ENCODE measurements around the gene PLA2G15.

PLA2G15 gene

DNA sequence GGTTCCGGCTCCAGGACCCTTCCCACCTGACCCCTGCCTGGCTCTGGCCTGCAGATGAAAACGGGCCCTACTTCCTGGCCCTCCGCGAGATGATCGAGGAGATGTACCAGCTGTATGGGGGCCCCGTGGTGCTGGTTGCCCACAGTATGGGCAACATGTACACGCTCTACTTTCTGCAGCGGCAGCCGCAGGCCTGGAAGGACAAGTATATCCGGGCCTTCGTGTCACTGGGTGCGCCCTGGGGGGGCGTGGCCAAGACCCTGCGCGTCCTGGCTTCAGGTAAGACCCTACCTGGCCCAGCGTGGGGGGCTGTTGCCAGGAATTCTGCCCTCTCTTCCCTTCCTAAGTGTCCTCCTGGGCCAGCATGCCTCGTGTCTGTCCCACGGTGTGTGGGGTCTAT lies 10.5 kb downstream of the PLA2G15 start:
- no peak for DNase-seq (ENCODE audit: low read depth)

- no peak for DNase-seq (ENCODE audit: low read depth)
Observed at GRCh38 chr16:68257251-68257905, 12.2 kb downstream of the PLA2G15 start.

DNA sequence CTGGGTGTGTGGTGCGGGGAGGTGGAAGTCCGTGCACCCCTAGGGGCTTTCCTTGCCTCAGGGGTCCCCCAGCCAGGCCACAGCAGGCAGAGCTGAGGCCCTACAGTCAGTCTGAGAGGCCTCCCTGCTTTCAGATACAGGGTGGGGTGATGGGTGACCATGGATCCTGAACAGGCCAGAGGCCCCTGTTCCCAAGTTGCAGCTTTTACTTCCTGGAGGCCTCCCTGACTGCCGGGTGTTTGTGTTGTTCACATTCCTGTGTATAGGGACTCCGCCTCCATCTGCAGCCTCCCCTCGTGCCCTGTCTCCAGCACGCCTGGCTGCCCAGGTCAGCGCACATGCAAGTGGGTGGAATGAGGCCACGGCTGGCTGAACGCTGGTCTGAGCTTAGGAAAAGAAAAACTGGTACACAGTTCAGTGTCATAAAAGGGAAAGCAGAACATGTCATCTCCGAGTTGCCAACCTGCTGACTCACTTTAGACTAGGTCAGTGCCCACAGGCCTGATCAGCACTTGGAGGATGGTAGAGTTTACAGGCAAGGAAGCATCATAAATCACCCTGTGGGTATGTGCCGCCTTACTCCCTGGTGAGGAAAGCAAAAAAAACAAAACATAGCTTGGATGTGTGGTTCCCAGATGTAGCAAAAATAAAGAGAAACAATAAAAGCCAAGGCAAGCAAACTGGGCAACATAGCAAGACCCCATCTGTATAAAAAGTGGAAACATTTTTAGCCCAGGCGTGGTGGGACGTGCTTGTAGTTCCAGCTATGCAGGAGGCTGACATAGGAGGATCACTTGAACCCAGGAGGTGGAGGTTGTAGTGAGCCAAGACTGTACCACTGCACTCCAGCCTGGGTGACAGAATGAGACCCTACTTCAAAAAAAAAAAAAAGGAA lies 13.0 kb downstream of the PLA2G15 start:
- DNase-seq (ENCODE audit: low read depth), result no peak

DNA sequence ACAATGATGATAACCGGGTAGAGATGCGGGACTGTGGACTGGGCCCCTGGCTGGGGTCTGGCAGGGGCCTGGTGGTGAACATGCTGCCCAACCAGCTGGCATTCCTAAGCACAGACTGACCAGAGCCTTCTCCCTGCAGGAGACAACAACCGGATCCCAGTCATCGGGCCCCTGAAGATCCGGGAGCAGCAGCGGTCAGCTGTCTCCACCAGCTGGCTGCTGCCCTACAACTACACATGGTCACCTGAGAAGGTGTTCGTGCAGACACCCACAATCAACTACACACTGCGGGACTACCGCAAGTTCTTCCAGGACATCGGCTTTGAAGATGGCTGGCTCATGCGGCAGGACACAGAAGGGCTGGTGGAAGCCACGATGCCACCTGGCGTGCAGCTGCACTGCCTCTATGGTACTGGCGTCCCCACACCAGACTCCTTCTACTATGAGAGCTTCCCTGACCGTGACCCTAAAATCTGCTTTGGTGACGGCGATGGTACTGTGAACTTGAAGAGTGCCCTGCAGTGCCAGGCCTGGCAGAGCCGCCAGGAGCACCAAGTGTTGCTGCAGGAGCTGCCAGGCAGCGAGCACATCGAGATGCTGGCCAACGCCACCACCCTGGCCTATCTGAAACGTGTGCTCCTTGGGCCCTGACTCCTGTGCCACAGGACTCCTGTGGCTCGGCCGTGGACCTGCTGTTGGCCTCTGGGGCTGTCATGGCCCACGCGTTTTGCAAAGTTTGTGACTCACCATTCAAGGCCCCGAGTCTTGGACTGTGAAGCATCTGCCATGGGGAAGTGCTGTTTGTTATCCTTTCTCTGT lies 14.0 kb downstream of the PLA2G15 start:
- DNase-seq (ENCODE audit: low read depth), result no peak

- DNase-seq (ENCODE audit: low read depth), result no peak
Observed at GRCh38 chr16:68263559-68264127, 18.5 kb downstream of the PLA2G15 start.

DNA sequence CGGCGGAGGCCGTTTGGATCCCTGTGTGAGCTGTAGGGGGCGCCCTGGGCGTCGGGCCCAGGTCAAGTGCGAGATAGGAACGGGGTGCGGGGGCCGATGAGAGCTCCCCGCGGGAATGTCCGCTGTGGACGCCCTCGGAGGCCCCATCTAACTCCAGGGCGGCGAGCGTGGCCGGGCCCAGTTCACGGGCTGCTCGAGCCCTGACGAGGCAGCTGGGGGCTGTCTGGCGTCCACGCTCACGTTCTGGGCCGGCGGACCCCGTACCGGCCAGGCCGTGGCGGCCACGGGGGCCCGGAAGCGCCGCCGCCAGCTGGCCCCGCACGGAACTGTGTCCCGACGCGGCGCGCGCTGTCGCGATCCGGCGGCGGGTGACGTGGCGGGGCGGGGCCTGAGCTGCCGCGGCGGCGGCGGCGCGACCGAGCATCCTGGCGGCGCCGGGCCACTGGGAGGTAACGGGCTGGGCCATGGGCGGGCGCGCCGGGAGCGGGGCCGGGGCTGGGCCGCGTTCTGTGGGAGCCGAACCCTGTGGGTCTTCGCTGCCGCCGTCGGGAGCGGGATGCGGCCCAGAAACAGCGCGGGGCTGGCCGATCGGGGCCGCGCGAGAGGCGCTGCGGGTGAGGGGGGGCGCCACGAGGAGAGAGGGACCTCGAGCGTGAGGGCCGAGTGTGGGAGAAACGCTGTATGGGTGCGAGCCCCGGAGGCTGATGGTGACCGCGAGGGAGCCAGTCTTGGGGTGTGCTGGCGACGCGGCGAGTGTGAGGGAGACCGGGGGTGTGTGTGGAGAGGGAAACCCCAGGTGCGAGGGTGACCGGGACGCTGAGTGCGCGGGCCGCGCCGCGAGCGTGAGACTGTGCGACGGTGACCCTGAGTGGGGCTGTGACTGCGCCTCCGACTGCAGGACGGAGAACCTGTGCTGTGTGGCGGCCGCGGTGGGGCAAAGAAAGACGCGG lies 19.2 kb downstream of the PLA2G15 start, which contains the start of gene SLC7A6:
TSS of gene SLC7A6 (plus strand) at position 399 of the 950 bp plus-strand sequence. CDS start 10,201 bp downstream, outside the sequence.
- DNase-seq (ENCODE audit: low read depth), result peak; percentile 66

GRCh38 chr16:68265078-68265920 lies 20.1 kb downstream of the PLA2G15 start:
- no peak for DNase-seq (ENCODE audit: low read depth)

DNA sequence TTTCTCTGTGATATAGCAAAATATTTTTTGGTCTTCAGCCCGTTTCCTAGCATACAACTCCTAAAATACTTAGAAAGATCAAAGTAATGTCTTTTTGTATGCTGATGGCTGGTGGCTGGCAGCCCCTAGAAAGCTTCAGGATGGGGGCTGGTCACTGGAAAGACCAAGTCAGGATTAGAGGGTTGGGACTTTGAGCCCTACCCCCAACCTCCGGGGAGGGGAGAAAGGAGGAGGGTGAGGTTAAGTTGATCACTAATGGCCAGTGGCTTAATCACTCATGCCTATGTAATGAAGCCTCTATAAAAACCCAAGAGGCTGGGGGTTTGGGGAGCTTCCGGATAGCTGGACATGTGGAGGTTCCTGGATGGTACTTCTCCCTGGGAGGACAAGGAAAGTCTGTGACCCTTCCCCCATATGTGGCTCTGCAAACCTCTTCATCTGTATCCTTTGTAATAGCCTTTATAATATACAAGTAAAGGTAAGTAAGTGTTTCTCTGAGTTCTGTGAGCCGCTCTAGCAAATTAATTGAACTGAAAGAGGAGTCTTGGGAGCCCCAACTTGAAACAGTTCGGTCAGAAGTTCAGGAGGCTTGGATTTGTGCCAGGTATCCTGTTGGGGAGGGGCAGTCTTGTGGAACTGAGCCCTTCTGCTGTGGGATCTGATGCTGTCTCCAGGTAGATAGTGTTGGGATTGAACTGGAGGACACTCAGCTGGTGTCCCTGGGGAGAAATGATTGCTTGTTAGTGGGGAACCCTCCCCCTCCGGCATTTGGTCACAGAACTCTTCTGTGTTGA lies 22.6 kb downstream of the PLA2G15 start:
- DNase-seq (ENCODE audit: low read depth), result no peak

GRCh38 chr16:68269793-68270192 lies 24.6 kb downstream of the PLA2G15 start:
- no peak for DNase-seq (ENCODE audit: low read depth)

DNA sequence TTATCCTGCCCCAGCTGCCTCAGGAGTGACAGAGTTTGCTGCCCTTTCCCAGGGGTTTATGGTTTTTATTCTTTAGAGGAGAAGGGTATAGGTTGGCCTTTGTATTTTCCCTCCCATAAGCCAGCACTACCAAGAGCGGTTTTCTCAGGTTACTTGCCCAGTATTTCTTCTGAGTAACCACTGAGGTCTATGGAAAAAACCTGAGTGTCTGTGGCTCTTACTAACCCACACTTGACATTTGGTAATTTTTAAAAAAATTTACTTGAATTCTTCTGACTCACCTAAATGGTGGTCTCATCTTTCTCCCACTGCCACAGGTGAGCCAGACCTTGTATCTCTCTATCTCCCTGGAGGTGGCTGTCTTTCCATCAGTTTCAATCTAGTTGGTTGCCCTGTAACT lies 25.2 kb downstream of the PLA2G15 start:
- DNase-seq (ENCODE audit: low read depth), result no peak

DNA sequence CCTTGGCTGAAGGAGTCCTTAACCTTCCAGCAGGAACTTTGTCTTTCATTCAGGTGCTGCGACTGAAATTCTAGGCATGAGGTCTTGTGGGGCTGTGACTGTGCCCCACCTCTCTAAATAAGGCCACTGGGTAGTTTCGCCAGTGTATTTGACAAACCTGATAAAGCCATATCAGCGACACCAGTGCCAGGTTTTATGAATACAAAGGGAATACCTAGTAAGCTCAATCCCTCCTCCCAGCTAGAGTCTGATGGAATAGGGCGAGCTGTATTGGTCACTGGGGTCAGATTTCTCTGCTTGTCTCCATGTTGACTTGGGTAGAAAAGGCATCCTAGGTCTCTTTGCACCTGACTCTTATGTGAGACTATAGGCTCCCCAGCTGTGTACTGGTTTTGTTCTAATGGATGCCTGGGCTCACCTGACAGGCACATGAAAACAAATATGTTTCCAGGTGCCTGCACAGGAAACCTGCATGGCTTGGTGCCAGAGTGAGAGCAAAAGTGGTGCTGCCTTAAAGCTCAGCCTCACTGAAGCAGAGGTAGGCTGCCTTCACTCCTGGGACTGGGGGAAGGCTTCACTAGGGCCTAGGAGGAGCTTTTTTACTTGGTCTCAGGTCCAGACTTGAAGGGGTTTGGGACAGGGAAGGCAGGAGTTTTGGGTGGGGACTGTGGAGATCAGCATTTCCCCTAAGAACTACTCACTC lies 27.5 kb downstream of the PLA2G15 start:
- no peak for DNase-seq (ENCODE audit: low read depth)

- DNase-seq (ENCODE audit: low read depth), result no peak
Observed at GRCh38 chr16:68273459-68273858, 28.3 kb downstream of the PLA2G15 start.

GRCh38 chr16:68273896-68274295 lies 28.7 kb downstream of the PLA2G15 start:
- DNase-seq (ENCODE audit: low read depth), result no peak

- DNase-seq (ENCODE audit: low read depth), result no peak
Observed at GRCh38 chr16:68274441-68274840, 29.3 kb downstream of the PLA2G15 start.

GRCh38 chr16:68275611-68276191 lies 30.5 kb downstream of the PLA2G15 start:
- DNase-seq (ENCODE audit: low read depth), result no peak

DNA sequence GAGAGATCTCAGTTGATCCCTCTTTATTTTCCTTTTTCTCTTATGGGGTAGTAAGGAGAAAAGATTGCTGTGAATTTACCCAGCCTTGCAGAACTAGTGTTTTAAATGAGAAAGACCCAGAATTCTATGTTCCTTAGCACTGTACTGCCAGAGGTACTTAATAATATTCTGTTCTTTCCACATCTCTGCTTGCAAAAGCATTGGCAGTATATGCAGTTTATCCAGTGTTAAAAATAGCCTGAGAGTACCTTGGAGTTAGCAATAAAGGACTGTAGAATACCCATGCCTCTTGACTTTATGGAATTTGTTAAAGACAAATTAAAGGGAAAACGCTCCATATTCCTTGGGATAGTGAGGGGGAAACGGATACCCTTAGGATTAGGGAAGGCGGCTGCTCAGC lies 31.1 kb downstream of the PLA2G15 start:
- no peak for DNase-seq (ENCODE audit: low read depth)

DNA sequence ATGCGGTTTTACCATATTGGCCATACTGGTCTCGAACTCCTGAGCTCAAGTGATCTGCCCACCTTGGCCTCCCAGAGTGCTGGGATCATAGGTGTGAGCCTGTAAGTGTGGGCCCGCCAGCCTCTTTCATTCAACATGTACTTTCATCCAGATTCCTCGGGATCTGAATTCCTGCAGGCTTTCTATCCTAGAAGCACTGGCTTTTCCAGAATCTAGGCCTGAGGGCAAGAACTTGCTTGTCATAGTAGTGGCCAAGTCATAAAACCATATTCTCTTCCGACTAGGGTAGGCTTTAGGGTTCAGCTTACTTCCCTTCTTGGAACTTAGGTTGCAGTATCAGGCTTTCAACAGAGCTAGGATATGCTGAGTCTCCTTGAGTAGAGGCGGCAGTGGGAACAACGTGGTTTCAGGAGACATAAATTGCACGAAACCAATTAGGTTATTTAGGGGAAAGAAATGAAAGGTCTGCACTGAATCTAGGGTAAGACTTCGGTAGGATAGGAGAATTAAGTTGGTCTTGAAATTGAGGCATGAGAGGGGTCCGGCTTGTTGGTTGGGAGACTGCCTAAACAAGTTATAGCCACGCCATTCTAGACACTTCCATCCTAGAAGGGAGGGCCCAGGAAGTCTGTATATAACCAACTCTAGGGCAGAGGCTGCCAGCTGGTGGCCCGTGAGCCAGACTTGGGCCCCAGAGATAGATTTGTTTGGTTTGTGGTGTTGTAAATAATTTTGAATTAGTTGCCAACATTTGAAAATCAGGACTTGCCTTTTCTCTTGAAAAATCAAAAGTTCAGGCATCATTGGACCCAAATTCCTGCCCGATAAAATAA lies 34.8 kb downstream of the PLA2G15 start:
- DNase-seq (ENCODE audit: low read depth), result no peak

Data from stimulated activated CD8-positive, alpha-beta memory T cell treated with anti-CD3 and anti-CD28 coated beads, Interleukin-15, amount 100 ng/mL, for 24 hours (primary cell).